NCI-H446 treated with DMSO at 0.1 percent for 48 hours (cell line): ENCODE results near the gene PFN3.
"Not testable (repeated sequence)": the region's sequence is repeated elsewhere in the genome, so short reads cannot be mapped to it uniquely, and the experiment has no call there.

Source experiments
- DNase-seq: peaks from one replicate; lab custom pipeline; 2025; lab: John Stamatoyannopoulos, UW

The PFN3 gene

GRCh38 chr5:177393206-177393765 is 7.2 kb downstream of the PFN3 start:
- no peak for DNase-seq

GRCh38 chr5:177392765-177393164 is 7.7 kb downstream of the PFN3 start:
- DNase-seq = no peak

- peak; percentile 52 for DNase-seq
Measured at GRCh38 chr5:177390363-177391300, 9.8 kb downstream of the PFN3 start.

- DNase-seq = no peak
Measured at GRCh38 chr5:177389241-177390169, 11.0 kb downstream of the PFN3 start.

- no peak for DNase-seq
Measured at GRCh38 chr5:177388521-177389052, 11.9 kb downstream of the PFN3 start.

GRCh38 chr5:177387405-177387804 is 13.1 kb downstream of the PFN3 start:
- no peak for DNase-seq

GRCh38 chr5:177386542-177386941 is 13.9 kb downstream of the PFN3 start:
- DNase-seq = no peak

- no peak for DNase-seq
Measured at GRCh38 chr5:177385720-177386119, 14.7 kb downstream of the PFN3 start.

- no peak for DNase-seq
Measured at GRCh38 chr5:177384134-177384533, 16.3 kb downstream of the PFN3 start, which contains the start of gene SLC34A1. Gene SLC34A1 (plus strand): TSS chr5:177384434. CDS start chr5:177385742, 1,308 bp downstream.

- DNase-seq = no peak
Measured at GRCh38 chr5:177383181-177383580, 17.3 kb downstream of the PFN3 start.

- DNase-seq = peak; percentile 18
Measured at GRCh38 chr5:177382423-177383029, 17.9 kb downstream of the PFN3 start.

- DNase-seq = no peak
Measured at GRCh38 chr5:177380805-177381126, 19.7 kb downstream of the PFN3 start.

- no peak for DNase-seq
Measured at GRCh38 chr5:177378884-177379883, 21.3 kb downstream of the PFN3 start.

GRCh38 chr5:177377851-177378776 is 22.3 kb downstream of the PFN3 start:
- DNase-seq = no peak

GRCh38 chr5:177376107-177376506 is 24.4 kb downstream of the PFN3 start:
- DNase-seq = no peak

GRCh38 chr5:177375516-177375915 is 24.9 kb downstream of the PFN3 start:
- DNase-seq = not testable (repeated sequence)

GRCh38 chr5:177374211-177374610 is 26.2 kb downstream of the PFN3 start:
- DNase-seq = no peak

- DNase-seq = no peak
Measured at GRCh38 chr5:177373806-177374205, 26.7 kb downstream of the PFN3 start.

- no peak for DNase-seq
Measured at GRCh38 chr5:177372910-177373309, 27.6 kb downstream of the PFN3 start.
